ENCODE data around the gene FAM117B. TPM values are rescaled to one million over a fixed set of nuclear protein-coding genes. Genes with fewer than 3 reads are reported as not detected.

Gene FAM117B
- total RNA-seq, 2 donors from 2014 or later, result 32.1 to 34.0 TPM

GRCh38 chr2:202652119-202652518, 17.4 kb downstream of the FAM117B start:
- no peak overlapping the region for H3K4me3 Mint-ChIP-seq
- no peak overlapping the region for H3K9ac ChIP-seq (ENCODE audit: extremely low read depth, low read length, poor library complexity, severe bottlenecking)
- H3K27ac Mint-ChIP-seq, result no peak overlapping the region
- H3K9me3 Mint-ChIP-seq, result no peaks in the 10 kb centered on the region
- no peak for TF ChIP-seq CTCF (conservative IDR thresholded peaks at IDR 0.05)
- 90 to 93% methylated on average over 3 to 4 of the region's 4 CpGs for WGBS, 2 experiments (ENCODE audit: insufficient coverage in 1 of 2, insufficient read length in 1 of 2)
- H3K9me3 ChIP-seq (ENCODE audit: control insufficient read depth, low read length), result no peaks in the 10 kb centered on the region
- H3K27ac ChIP-seq (ENCODE audit: low read depth, low read length), result no peak overlapping the region
- no peaks in the 10 kb centered on the region for H3K27me3 ChIP-seq (ENCODE audit: control insufficient read depth, insufficient read depth, low read length, poor library complexity, severe bottlenecking)
- H3K4me3 ChIP-seq (ENCODE audit: low read length), result no peak overlapping the region
- H3K36me3 Mint-ChIP-seq (ENCODE audit: low read depth), result peaks cover 8% of the 10 kb centered on the region
- no peaks in the 10 kb centered on the region for H3K4me1 ChIP-seq (ENCODE audit: control insufficient read depth, insufficient read depth, low read length)
- H3K4me1 Mint-ChIP-seq, result peaks cover 16% of the 10 kb centered on the region
- H3K27me3 Mint-ChIP-seq (ENCODE audit: insufficient read depth), result no peaks in the 10 kb centered on the region
- H3K36me3 ChIP-seq (ENCODE audit: control insufficient read depth, insufficient read depth, low read length), result no peaks in the 10 kb centered on the region
- no peak for DNase-seq

- Histone ChIP-seq H3K9ac (ENCODE audit: extremely low read depth, low read length, poor library complexity, severe bottlenecking) (no peak overlapping the region), H3K9me3 (ENCODE audit: control insufficient read depth, low read length) (no peaks in the 10 kb centered on the region), H3K4me3 (ENCODE audit: low read length) (peak overlapping the region; percentile 23), H3K4me1 (ENCODE audit: control insufficient read depth, insufficient read depth, low read length) (no peaks in the 10 kb centered on the region), H3K27me3 (ENCODE audit: control insufficient read depth, insufficient read depth, low read length, poor library complexity, severe bottlenecking) (no peaks in the 10 kb centered on the region), H3K36me3 (ENCODE audit: control insufficient read depth, insufficient read depth, low read length) (no peaks in the 10 kb centered on the region), H3K27ac (ENCODE audit: low read depth, low read length) (no peak overlapping the region)
- no peak for DNase-seq
- Mint-ChIP-seq H3K36me3 (ENCODE audit: low read depth) (peaks cover 11% of the 10 kb centered on the region), H3K27me3 (ENCODE audit: insufficient read depth) (no peaks in the 10 kb centered on the region), H3K4me1 (peaks cover 13% of the 10 kb centered on the region), H3K27ac (no peak overlapping the region), H3K9me3 (no peaks in the 10 kb centered on the region), H3K4me3 (no peak overlapping the region)
- no peak for TF ChIP-seq CTCF (conservative IDR thresholded peaks at IDR 0.05)
- 77 to 96% methylated on average over 4 of the region's 4 CpGs for WGBS, 2 experiments (ENCODE audit: insufficient coverage in 1 of 2, insufficient read length in 1 of 2)
Measured at GRCh38 chr2:202653890-202654289, 19.1 kb downstream of the FAM117B start.

GRCh38 chr2:202657876-202658275, 23.1 kb downstream of the FAM117B start:
- Histone ChIP-seq H3K9me3 (ENCODE audit: control insufficient read depth, low read length) (no peaks in the 10 kb centered on the region), H3K27me3 (ENCODE audit: control insufficient read depth, insufficient read depth, low read length, poor library complexity, severe bottlenecking) (no peaks in the 10 kb centered on the region), H3K36me3 (ENCODE audit: control insufficient read depth, insufficient read depth, low read length) (no peaks in the 10 kb centered on the region), H3K4me1 (ENCODE audit: control insufficient read depth, insufficient read depth, low read length) (no peaks in the 10 kb centered on the region), H3K9ac (ENCODE audit: extremely low read depth, low read length, poor library complexity, severe bottlenecking) (no peak overlapping the region), H3K4me3 (ENCODE audit: low read length) (no peak overlapping the region), H3K27ac (ENCODE audit: low read depth, low read length) (no peak overlapping the region)
- Mint-ChIP-seq H3K27me3 (ENCODE audit: insufficient read depth) (no peaks in the 10 kb centered on the region), H3K4me3 (no peak overlapping the region), H3K36me3 (ENCODE audit: low read depth) (peaks cover 9% of the 10 kb centered on the region), H3K27ac (no peak overlapping the region), H3K4me1 (peaks cover 13% of the 10 kb centered on the region), H3K9me3 (no peaks in the 10 kb centered on the region)
- no peak for TF ChIP-seq CTCF (conservative IDR thresholded peaks at IDR 0.05)
- DNase-seq, result no peak
